ENCODE data around the gene PDCD5. TPM values are rescaled to one million over a fixed set of nuclear protein-coding genes. Genes with fewer than 3 reads are reported as not detected.
"Not testable (repeated sequence)": the region's sequence is repeated elsewhere in the genome, so short reads cannot be mapped to it uniquely, and the experiment has no call there.

The PDCD5 gene
- total RNA-seq, 1 experiment from 2014 or later = 245 TPM

DNA sequence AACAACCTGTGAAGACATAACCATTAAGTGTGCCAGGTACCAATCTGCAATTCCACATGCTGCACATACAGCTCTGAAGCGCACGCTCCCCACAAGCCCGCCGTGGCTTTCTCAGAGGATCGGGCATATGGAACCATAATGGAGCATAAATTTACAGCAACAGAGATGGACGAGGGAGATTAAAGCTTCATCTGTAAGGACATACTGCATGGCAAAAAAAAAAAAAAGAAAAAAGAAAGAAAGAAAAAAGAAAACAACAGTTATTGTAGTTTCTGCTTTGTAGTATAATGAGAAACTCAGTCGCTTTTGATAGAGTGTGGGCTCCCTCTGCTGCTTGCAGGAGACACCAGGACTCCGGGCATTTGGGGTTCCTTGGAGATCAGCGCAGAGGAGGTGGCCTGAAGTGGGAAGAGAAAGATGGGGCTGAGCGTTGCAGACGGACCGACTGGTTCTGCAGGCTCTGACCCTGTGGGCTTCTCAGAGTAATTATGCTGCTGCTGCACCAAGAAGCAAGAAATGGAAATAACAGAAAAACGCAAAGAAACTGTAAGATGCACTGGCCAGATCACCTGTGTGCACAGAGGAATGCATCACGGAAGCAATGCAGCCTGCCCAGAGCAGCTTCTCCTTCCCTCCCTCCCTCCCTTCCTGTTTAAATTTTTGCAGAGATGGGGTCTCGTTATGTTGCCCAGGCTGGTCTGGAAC is 10.8 kb upstream of the PDCD5 start:
- Histone ChIP-seq H3K36me3 (no peaks in the 10 kb centered on the region), H3K4me3 (peak overlapping the region; percentile 20; the same call in 1 of the 2 replicates), H3K9me3 (no peaks in the 10 kb centered on the region), H3K27me3 (no peaks in the 10 kb centered on the region)
- peak; percentile 57 for DNase-seq

DNA sequence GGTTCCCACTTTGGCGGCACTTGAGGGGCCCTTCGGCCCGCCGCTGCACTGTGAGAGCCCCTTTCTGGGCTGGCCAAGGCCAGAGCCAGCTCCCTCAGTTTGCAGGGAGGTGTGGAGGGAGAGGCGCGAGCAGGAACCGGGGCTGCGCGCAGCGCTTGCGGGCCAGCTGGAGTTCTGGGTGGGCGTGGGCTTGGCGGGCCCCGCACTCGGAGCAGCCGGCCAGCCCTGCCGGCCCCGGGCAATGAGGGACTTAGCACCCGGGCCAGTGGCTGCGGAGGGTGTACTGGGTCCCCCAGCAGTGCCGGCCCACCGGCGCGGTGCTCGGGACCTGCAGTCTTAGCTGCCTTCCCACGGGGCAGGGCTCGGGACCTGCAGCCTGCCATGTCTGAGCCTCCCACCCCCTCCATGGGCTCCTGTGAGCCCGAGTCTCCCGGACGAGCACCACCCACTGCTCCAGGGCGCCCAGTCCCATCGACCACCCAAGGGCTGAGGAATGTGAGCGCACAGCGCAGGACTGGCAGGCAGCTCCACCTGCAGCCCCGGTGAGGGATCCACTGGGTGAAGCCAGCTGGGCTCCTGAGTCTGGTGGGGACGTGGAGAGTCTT is 9.4 kb upstream of the PDCD5 start:
- H3K4me3 ChIP-seq, DNase-seq, H3K9me3 ChIP-seq, H3K27me3 ChIP-seq, H3K36me3 ChIP-seq: not testable (repeated sequence)

DNA sequence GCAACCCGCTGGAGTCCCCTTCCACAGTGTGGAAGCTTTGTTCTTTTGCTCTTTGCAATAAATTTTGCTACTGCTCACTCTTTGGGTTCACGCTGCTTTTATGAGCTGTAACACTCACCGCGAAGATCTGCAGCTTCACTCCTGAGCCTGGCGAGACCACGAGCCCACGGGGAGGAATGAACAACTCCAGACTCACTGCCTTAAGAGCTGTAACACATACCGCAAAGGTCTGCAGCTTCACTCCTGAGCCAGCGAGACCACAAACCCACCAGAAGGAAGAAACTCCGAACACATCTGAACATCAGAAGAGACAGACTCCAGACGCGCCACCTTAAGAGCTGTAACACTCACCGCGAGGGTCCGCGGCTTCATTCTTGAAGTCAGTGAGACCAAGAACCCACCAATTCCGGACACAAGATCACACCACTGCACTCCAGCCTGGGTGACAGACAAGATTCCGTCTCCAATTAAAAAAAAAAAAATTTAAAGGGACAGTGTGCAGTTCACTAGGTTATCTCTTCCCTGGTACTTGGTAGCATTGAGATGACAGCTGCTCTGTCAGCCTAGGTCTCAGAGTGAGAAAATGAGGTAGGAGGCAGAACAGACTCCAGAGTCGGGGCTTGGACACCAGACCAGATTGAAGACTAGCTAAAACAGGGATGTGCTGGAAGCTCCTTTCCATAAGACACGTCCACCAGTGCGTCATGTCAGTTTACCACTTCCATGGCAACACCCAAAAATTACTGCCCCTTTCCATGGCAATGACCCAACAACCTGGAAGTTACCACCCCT is 8.1 kb upstream of the PDCD5 start:
- not testable (repeated sequence) for H3K4me3 ChIP-seq, H3K27me3 ChIP-seq, DNase-seq, H3K9me3 ChIP-seq, H3K36me3 ChIP-seq

DNA sequence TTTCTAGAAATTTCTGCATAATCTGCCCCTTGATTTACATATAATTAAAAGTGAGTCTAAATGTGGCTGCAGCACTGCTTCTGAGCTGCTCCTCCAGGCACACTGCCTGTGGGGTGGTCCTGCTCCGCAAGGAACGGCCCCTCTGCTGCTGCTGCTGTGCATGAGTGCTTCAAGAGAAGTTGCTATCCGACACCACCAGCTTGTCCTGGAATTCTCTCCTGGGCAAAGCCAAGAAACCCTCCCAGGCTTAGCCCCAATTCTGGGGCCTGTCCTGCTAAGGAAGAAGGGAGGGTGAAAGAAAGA is 7.5 kb upstream of the PDCD5 start:
- no peaks in the 10 kb centered on the region for H3K36me3 ChIP-seq
- no peaks in the 10 kb centered on the region for H3K9me3 ChIP-seq
- no peaks in the 10 kb centered on the region for H3K27me3 ChIP-seq
- no peak for DNase-seq
- no peak overlapping the region for H3K4me3 ChIP-seq

DNA sequence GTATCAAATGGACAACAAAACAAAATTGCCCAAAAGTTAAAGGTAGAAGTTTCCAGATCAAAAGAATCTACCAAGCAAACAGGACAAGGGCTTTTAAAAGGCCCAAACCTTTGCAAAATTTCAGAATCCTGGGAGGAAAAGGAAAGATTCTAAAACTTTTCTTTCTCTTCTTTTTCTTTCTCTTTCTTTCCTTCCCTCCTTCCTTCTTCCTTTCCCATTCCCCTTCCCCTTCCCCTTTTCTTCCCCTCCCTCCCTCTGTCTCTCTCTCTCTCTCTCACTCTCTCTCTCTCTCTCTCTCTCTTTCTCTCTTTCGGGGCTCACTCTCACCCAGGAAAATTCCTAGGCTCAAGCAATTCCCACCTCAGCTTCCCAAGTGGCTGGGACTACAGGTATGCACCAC is 4.2 kb upstream of the PDCD5 start:
- Histone ChIP-seq H3K36me3 (no peaks in the 10 kb centered on the region), H3K27me3 (no peaks in the 10 kb centered on the region), H3K9me3 (no peaks in the 10 kb centered on the region), H3K4me3 (no peak overlapping the region)
- no peak for DNase-seq

DNA sequence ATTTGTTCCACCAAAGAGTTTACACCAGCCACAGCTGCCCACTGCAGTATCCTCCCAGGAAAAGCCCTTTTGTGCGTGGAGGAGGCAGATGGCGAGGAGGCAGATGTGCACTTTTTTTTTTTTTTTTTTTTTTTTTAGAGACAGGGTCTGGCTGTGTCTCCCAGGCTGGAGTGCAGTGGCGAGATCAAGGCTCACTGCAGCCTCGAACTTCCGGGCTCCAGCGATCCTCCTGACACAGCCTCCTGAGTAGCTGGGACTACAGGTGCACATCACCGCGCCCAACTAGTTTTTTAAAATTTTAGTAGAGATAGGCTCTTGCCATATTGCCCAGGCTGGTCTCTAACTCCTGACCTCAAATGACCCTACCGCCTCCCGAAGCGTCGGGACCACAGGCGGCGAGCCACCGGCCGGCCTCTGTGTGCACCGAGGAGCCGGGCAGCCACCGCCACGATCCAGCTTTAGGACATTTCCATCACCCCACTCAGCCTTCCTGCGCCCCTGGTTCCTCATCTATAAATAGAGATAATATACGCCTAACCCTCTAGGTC is 563 bp upstream of the PDCD5 start:
- Histone ChIP-seq H3K9me3 (no peaks in the 10 kb centered on the region), H3K27me3 (no peaks in the 10 kb centered on the region), H3K4me3 (peak overlapping the region; percentile 94), H3K36me3 (peaks cover 34% of the 10 kb centered on the region)
- DNase-seq = no peak

DNA sequence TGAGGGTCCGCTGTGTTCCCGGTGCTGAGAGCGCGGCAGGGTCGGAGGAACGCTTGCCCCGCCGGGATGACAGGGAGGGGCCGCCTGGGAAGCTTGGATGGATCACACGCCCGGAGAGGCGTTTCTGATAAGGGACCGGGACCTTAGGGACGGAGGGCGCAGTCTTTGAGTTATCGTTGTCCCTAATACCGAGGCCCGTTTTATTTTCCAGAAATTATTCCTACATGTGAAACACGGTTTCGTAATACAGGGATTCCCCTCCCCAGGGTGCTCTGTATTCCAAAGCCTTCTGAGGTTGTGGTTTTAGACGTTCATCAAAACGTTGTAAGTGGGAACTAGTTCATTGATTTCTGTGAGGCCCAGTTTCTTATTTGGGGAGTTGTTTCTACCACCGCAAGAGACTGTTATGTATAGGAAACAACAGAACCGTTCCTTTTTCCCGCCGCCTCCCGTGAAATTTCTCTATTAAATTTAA is 752 bp downstream of the PDCD5 start:
- H3K27me3 ChIP-seq = no peaks in the 10 kb centered on the region
- peak overlapping the region; percentile 94 for H3K4me3 ChIP-seq
- DNase-seq = peak; percentile 30
- peaks cover 47% of the 10 kb centered on the region for H3K36me3 ChIP-seq
- H3K9me3 ChIP-seq = peaks cover 1% of the 10 kb centered on the region; the same call in 1 of the 2 replicates

DNA sequence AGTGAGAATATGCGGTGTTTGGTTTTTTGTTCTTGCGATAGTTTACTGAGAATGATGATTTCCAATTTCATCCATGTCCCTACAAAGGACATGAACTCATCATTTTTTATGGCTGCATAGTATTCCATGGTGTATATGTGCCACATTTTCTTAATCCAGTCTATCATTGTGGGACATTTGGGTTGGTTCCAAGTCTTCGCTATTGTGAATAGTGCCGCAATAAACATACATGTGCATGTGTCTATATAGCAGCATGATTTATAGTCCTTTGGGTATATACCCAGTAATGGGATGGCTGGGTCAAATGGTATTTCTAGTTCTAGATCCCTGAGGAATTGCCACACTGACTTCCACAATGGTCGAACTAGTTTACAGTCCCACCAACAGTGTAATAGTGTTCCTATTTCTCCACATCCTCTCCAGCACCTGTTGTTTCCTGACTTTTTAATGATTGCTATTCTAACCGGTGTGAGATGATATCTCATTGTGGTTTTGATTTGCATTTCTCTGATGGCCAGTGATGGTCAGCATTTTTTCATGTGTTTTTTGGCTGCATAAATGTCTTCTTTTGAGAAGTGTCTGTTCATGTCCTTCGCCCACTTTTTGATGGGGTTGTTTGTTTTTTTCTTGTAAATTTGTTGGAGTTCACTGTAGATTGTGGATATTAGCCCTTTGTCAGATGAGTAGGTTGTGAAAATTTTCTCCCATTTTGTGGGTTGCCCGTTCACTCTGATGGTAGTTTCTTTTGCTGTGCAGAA is 6.9 kb downstream of the PDCD5 start:
- Histone ChIP-seq H3K36me3 (peaks cover 86% of the 10 kb centered on the region), H3K9me3 (peaks cover 26% of the 10 kb centered on the region)
- not testable (repeated sequence) for H3K4me3 ChIP-seq, DNase-seq, H3K27me3 ChIP-seq

DNA sequence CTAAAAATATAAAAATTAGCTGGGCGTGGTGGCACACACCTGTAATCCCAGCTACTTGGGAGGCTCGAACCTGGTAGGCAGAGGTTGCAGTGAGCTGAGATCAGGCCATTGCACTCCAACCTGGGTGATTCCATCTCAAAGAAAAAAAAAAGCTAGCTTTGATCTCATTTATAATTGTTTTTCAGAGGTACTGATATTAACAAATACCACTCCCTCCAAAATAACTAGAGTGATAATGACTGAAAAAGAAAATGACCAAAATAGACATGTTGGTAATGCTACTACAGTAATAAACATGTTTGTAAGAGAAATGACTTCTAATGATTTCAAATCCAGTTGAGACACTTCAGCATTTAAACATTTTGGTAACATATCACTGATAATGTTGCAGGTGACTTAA is 13.0 kb downstream of the PDCD5 start:
- H3K4me3 ChIP-seq = no peak overlapping the region
- peaks cover 84% of the 10 kb centered on the region for H3K36me3 ChIP-seq

DNA sequence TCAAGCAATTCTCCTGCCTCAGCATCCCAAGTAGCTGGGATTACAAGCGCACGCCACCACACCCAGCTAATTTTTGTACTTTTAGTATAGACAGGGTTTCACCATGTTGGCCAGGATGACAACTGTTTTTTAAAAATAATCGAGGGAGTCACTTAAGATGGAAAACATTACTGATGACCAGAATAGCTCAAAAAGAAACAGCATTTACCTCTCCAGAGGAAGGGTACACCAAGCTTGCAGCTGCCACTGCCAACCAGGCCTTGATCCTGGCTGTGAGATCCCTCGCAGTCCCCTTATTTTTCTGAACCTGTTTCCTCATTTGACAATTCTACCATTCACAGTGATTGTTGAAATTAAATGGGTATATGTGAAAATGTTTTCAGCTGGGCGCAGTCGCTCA is 14.5 kb downstream of the PDCD5 start:
- H3K36me3 ChIP-seq = peaks cover 82% of the 10 kb centered on the region
- no peak overlapping the region for H3K4me3 ChIP-seq
- H3K27me3 ChIP-seq = no peaks in the 10 kb centered on the region
- DNase-seq = no peak
- H3K9me3 ChIP-seq = peaks cover 4% of the 10 kb centered on the region

More for the DNA sequence above, 13.0 kb downstream of the PDCD5 start:
- DNase-seq = no peak
- H3K9me3 ChIP-seq = peaks cover 9% of the 10 kb centered on the region
- H3K27me3 ChIP-seq = no peaks in the 10 kb centered on the region

DNA sequence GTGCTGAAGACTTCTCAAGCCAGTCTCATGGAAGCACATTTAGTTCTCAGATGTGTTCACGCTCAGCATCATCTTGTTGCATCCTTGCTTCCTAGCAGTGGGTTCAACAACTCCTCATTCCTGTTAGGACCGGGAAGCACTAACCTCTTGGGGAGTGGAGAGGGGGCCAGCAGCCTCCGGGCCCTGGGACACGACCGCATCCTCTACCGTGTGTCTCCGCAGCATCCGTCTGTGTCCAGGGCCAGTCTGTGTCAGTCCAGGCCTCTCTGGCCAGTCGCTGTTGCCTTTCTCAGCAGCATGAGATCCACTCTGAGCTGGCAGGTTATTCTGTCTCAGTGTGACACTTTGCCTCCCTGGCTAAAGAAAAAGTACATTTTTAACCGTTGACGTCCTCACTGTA is 17.0 kb downstream of the PDCD5 start:
- Histone ChIP-seq H3K36me3 (peaks cover 69% of the 10 kb centered on the region), H3K4me3 (no peak overlapping the region), H3K9me3 (no peaks in the 10 kb centered on the region), H3K27me3 (no peaks in the 10 kb centered on the region)
- DNase-seq = no peak

DNA sequence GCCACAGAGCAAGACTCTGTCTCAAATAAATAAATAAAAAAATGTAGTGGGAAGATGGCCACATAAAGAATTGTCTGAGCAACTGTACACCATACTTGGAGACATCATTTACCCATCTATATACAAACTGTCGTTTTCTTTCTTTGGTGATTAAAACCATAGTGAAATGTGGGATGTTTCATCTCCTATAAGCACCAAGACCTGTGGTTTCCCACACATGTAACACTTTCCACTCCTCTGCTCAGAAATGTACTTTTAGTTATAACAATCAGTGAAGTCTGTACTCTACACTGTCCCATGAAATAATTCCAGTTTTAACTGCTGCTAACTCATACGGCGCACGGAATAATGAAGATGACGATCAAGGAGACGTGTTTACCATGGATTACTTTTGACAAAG is 18.3 kb downstream of the PDCD5 start:
- Histone ChIP-seq H3K9me3 (no peaks in the 10 kb centered on the region), H3K4me3 (no peak overlapping the region), H3K27me3 (no peaks in the 10 kb centered on the region), H3K36me3 (peaks cover 69% of the 10 kb centered on the region)
- no peak for DNase-seq

DNA sequence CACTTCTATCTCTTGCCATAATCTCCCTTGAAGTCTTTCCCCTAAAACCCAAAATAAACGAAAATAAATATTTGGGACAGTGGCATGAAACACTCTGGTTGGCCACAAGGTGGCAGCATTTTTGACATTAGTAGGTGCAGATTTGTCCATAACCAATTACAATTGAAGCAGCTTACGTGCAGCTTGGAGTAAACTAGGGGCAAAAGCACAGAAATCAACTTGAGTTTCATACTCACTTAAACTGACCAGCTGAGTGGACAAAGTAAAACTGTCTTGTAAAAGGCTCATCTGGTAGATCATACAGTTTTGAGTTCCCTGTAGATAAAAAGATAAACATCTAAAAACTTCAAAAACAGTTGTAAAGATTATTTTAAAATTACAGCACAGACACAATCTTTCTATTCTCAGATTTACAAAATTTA is 18.8 kb downstream of the PDCD5 start:
- Histone ChIP-seq H3K9me3 (no peaks in the 10 kb centered on the region), H3K36me3 (peaks cover 67% of the 10 kb centered on the region), H3K4me3 (no peak overlapping the region), H3K27me3 (no peaks in the 10 kb centered on the region)
- DNase-seq = peak; percentile 20

DNA sequence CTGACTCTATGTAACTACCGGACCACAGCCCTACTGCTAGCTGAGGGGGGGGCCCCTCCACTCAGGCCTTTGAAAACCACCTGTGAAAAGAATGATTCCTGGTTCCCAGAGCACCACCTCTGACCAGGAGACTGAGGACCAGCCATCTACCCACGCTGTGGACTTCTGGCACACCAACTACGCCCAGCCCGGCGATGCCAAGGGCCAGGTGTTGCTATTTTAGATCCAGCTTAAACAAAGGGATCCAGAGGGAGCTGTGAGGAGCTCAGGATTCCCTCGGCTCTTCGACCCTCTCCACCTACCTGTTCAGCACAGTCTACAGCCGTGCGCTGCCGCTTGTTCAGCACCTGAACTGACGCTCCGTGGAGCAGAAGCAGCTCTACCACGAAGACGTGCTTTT is 23.0 kb downstream of the PDCD5 start:
- H3K9me3 ChIP-seq = no peaks in the 10 kb centered on the region
- no peak for DNase-seq
- H3K36me3 ChIP-seq = peaks cover 49% of the 10 kb centered on the region
- H3K27me3 ChIP-seq = no peaks in the 10 kb centered on the region
- no peak overlapping the region for H3K4me3 ChIP-seq

DNA sequence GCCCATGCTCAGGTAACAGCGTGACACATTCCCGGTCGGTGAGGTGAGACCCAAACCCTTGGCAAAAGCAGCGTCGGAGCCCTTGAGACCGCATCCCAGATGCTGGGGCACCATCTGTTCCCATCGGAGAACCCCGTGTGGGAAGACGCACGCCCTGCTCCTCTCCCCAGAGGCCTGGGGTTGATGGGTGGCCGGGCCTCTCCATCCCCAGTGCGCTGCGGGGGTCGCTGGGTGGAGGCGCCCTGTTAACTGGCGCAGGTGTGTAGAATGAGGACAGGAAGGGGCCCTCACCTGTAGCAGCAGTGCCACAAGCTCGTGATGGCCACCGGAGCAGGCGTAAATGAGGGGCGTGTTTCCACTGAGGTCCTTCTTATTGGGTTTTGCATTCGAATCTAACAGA is 24.6 kb downstream of the PDCD5 start:
- Histone ChIP-seq H3K4me3 (no peak overlapping the region), H3K36me3 (peaks cover 45% of the 10 kb centered on the region), H3K9me3 (no peaks in the 10 kb centered on the region), H3K27me3 (no peaks in the 10 kb centered on the region)
- no peak for DNase-seq

DNA sequence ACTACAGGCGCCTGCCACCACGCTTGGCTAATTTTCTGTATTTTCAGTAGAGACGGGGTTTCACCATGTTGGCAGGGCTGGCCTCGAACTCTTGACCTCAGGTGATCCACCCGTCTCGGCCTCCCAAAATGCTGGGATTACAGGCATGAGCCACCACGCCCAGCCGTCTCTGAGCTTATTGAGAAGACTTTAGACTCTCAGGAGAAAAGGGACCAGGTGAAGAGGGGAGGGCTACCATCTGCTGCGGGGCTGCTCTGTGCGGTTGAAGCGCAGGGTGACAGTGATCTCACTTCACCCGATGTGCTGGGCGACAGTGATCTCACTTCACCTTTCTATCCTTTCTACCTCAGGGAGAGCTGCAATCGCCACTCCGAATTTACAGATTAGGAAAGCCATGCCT is 25.3 kb downstream of the PDCD5 start:
- no peak for DNase-seq

DNA sequence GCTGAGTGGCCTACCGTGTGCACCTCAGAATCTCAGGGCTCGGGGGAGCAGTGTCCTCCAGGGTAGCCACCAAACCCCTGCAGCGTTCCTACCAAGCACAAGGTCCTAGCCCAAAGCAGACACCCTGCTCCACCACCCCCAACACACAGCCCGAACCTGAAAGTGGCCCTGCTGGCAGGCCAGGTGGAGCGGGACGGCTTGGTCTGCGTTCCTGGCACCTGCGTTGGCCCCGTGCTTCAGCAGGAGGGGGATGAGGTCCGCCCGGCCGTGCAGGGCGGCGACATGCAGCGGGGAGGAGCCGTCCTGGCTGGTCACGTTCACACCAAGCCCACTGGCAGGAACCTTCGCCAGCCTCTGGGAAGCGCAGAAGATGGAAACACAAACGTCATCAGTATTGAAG is 26.5 kb downstream of the PDCD5 start:
- H3K4me3 ChIP-seq = no peak overlapping the region
- no peaks in the 10 kb centered on the region for H3K9me3 ChIP-seq
- H3K27me3 ChIP-seq = no peaks in the 10 kb centered on the region
- H3K36me3 ChIP-seq = peaks cover 53% of the 10 kb centered on the region
- no peak for DNase-seq

More for the DNA sequence above, 25.3 kb downstream of the PDCD5 start:
- H3K9me3 ChIP-seq = no peaks in the 10 kb centered on the region
- H3K36me3 ChIP-seq = peaks cover 48% of the 10 kb centered on the region
- no peaks in the 10 kb centered on the region for H3K27me3 ChIP-seq
- H3K4me3 ChIP-seq = no peak overlapping the region

Data from MG63 (cell line).